K562 (cell line): Measurements from ENCODE around the gene ASCC3. TPM values are rescaled to one million over a fixed set of nuclear protein-coding genes. Genes with fewer than 3 reads are reported as not detected.

Source experiments
- ATAC-seq: fragments of 200-7000 bp; cut with Tn5 transposase; 3 replicates; pipeline ENCODE4 v1.9.1; 2020; ENCODE audit warnings: moderate library complexity
- BruUV-seq: library from RNA; stranded (reverse); fragments of 400-500 nt; replicated peaks from 2 replicates; lab custom pipeline; 2021; lab: Mats Ljungman, UMichigan
- CTCF ChIA-PET: fragments of 300-600 bp; formaldehyde crosslinking; extraction: SDS; loops from one replicate; lab custom pipeline; 2021; ENCODE audit warnings: low intra/inter-chr PET ratio; lab: Yijun Ruan, JAX
- POLR2A ChIA-PET: fragments of 300-600, 350-650 bp; sonication (Branson Sonifier 250); formaldehyde crosslinking; extraction: SDS; loops from one replicate; lab custom pipeline; 2021; ENCODE audit warnings: antibody characterized with exemption, inconsistent platforms; lab: Yijun Ruan, JAX
- DNase-seq, 4 experiments: peaks; one replicate each; pipeline versions ENCODE4 v3.0.0 to v3.0.0-alpha.2; 2011 to 2018; ENCODE audit warnings: low spot score in 3 of 4, mixed read lengths in 3 of 4; ENCODE audit errors: extremely low read depth in 1 of 4
- FAIRE-seq: peaks from 2 replicates; lab custom pipeline; 2011; peaks lifted over from hg19 to GRCh38; lab: Jason Lieb, UNC
- H2AFZ ChIP-seq: 2 replicates; pipeline ENCODE4 v1.6.0; 2011; ENCODE audit warnings: low read depth, low read length, control low read depth, inconsistent platforms
- H3K27ac ChIP-seq: fragments of 200-600 bp; 3 replicates; pipeline ENCODE4 v1.8.0; 2011; ENCODE audit warnings: low read depth, mild to moderate bottlenecking, control low read depth, inconsistent platforms, low read length, moderate library complexity, mixed read lengths; ENCODE audit errors: extremely low read depth
- H3K27me3 ChIP-seq, 2 experiments: fragments of 300-600 bp in 1 of 2; 2 replicates in 1 of 2; 3 replicates in 1 of 2; pipeline versions ENCODE4 v1.6.0 to v1.8.0; 2011; ENCODE audit warnings: inconsistent platforms in 2 of 2, low read length in 2 of 2, mild to moderate bottlenecking in 1 of 2, mixed read lengths in 1 of 2, moderate library complexity in 1 of 2; ENCODE audit not compliant: control insufficient read depth in 2 of 2, insufficient read depth in 2 of 2
- H3K36me3 ChIP-seq: fragments of 300-600 bp; 3 replicates; pipeline ENCODE4 v1.8.0; 2011; ENCODE audit warnings: mild to moderate bottlenecking, low read length, inconsistent platforms; ENCODE audit not compliant: control insufficient read depth, insufficient read depth
- H3K4me1 ChIP-seq, 2 experiments: fragments of 200-600 bp in 1 of 2; replicated peaks in 1 of 2; 2 replicates in 1 of 2; 3 replicates in 1 of 2; pipeline versions ENCODE4 v1.5.1 to v1.8.0; 2011; ENCODE audit warnings: inconsistent platforms in 2 of 2, low read length in 2 of 2, mild to moderate bottlenecking in 1 of 2, mixed read lengths in 1 of 2, moderate library complexity in 1 of 2; ENCODE audit not compliant: control insufficient read depth in 2 of 2, insufficient read depth in 2 of 2
- H3K4me2 ChIP-seq: 2 replicates; pipeline ENCODE4 v1.6.1; 2011; ENCODE audit warnings: low read length, control low read depth, inconsistent platforms, mixed read lengths; ENCODE audit not compliant: insufficient read depth
- H3K4me3 ChIP-seq: fragments of 200-600 bp; sonication (generic), shearing (Covaris generic); 2 replicates; pipeline ENCODE4 v1.5.1; 2016; ENCODE audit warnings: control low read depth, inconsistent platforms
- H3K79me2 ChIP-seq: fragments of 200-600 bp; 3 replicates; pipeline ENCODE4 v1.8.0; 2011; ENCODE audit warnings: low read length, inconsistent platforms; ENCODE audit not compliant: control insufficient read depth, insufficient read depth
- H3K9ac ChIP-seq, 2 experiments: 2 replicates each; pipeline versions ENCODE4 v1.6.0 to v1.6.1; 2011; ENCODE audit warnings: low read depth in 2 of 2, low read length in 2 of 2, control low read depth in 1 of 2, inconsistent platforms in 1 of 2, mild to moderate bottlenecking in 1 of 2, mixed read lengths in 1 of 2; ENCODE audit not compliant: insufficient read depth in 1 of 2
- H3K9me1 ChIP-seq: one replicate; pipeline ENCODE4 v1.6.0; 2011; ENCODE audit warnings: inconsistent platforms, mild to moderate bottlenecking, low read length, moderate library complexity; ENCODE audit not compliant: control insufficient read depth, insufficient read depth
- H3K9me3 ChIP-seq: replicated peaks from 2 replicates; pipeline ENCODE4 v1.5.1; 2011; ENCODE audit warnings: low read depth, low read length, inconsistent platforms; ENCODE audit not compliant: control insufficient read depth, insufficient read depth
- H4K20me1 ChIP-seq: replicated peaks from 2 replicates; pipeline ENCODE4 v1.6.1; 2011; ENCODE audit warnings: low read length, inconsistent platforms, mixed read lengths; ENCODE audit not compliant: control insufficient read depth, insufficient read depth
- ATF2 ChIP-seq: sonication (generic); formaldehyde crosslinking; IDR thresholded peaks from 2 replicates; pipeline ENCODE4 v1.8.1; 2022; ENCODE audit warnings: missing genetic modification reagents
- RCOR1 ChIP-seq, 2 experiments: IDR thresholded peaks; 2 replicates each; pipeline ENCODE4 v1.6.1; 2012; ENCODE audit warnings: low read depth in 2 of 2, low read length in 2 of 2, borderline replicate concordance in 1 of 2, improper control_type of control experiment in 1 of 2
- ZNF143 ChIP-seq: sonication (generic); formaldehyde crosslinking; IDR thresholded peaks from 2 replicates; pipeline ENCODE4 v1.9.0; 2022; ENCODE audit warnings: mild to moderate bottlenecking, missing genetic modification reagents
- ZNF184 ChIP-seq: sonication (generic); formaldehyde crosslinking; IDR thresholded peaks from 2 replicates; pipeline ENCODE4 v1.5.0; 2020; ENCODE audit warnings: missing genetic modification reagents
- ZNF24 ChIP-seq: fragments of 450-650 bp; IDR thresholded peaks from 2 replicates; pipeline ENCODE4 v1.6.1; 2016
- ZNF766 ChIP-seq: fragments of 200-800 bp; sonication (Bioruptor generic); conservative IDR thresholded peaks from 2 replicates; pipeline ENCODE4 v1.6.1; 2016; ENCODE audit warnings: missing genetic modification characterization, missing compliant biosample characterization
- ZNF77 ChIP-seq: fragments of 250-450 bp; sonication (Bioruptor Pico); IDR thresholded peaks from 2 replicates; pipeline ENCODE4 v1.5.0; 2020
- WGBS: fragments of 100-300 bp; shearing (Covaris generic); methylation state at CpG from one replicate; pipeline ENCODE4 v1.1.6; 2016; ENCODE audit warnings: low coverage, mixed read lengths; ENCODE audit not compliant: insufficient coverage; ENCODE audit errors: missing lambda C conversion rate; 5-methylcytosine and 5-hydroxymethylcytosine counted together
- in situ Hi-C: fragments of 300-500 bp; cut with MboI; formaldehyde crosslinking; loops from 4 replicates; pipeline ENCODE4 v1.15.0; 2018; ENCODE audit warnings: inconsistent platforms, mixed read lengths
- intact Hi-C: fragments of 100-400 bp; cut with micrococcal nuclease; formaldehyde crosslinking; loops from 2 replicates; pipeline ENCODE4 v1.14.2; 2022
- polyA plus RNA-seq, 8 experiments: library from polyadenylated mRNA; depleted of rRNA in 4 of 8; stranded (reverse) in 5 of 8; unstranded in 3 of 8; fragments of >200 nt; fragmentation: Nextera tagmentation in 2 of 8; fragmentation: Illumina TruSeq in 1 of 8; extraction: Ambion mirVana in 2 of 8; extraction: Trizol in 1 of 8; gene quantifications; 2 replicates each; pipeline versions ENCODE4 v1.2.1 to v1.2.3, GENCODE V29; 2011 to 2014; ENCODE audit warnings: inconsistent platforms in 1 of 8, missing spikeins in 1 of 8
- total RNA-seq, 7 experiments: library from RNA; depleted of rRNA in 6 of 7; stranded (reverse); fragments of >200 nt in 6 of 7; fragmentation: Illumina TruSeq in 2 of 7; extraction: Trizol in 2 of 7; gene quantifications; 2 replicates each; pipeline versions ENCODE4 v1.2.1 to v1.2.3, GENCODE V29; 2011 to 2021; ENCODE audit warnings: low replicate concordance in 1 of 7
- TF ChIP-seq, protein P1 (sequence below): fragments of 250-450 bp; sonication (Bioruptor Pico); IDR thresholded peaks from 2 replicates; pipeline ENCODE4 v1.5.0; 2022; ENCODE audit warnings: mild to moderate bottlenecking

ASCC3 gene
- total and polyA plus RNA-seq, 9 of the 15 experiments (the other 6 are each of a cell fraction or from before 2014, with no cell fraction given): 16.1 to 56.1 (median 33.9) TPM

DNA sequence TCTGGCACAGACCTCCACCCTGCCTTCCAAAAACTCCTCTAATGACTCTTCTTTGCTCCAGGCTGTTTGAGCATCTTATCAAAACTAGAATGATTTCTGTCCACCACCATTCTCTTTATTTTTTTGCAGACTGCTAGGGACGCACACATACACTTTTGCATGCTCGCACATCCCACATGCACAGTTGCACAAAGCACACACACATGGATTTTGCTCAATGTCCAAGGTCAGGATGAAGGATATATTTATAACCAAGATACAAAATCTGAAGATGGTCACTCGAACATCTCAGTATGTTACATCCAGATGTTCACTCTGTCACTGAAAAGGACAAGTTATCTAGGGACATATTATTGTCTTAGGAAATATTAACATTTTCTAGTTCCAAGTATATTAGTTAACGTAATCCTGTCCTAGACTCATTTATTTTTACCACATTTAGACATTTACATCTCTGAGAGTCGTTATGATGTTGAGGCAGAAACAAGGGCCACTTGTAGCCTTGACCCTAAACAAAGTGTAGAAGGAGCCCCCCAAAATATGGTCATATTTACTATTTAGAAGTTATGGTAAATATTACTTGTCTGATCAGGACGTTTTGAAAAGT, 413.0 kb downstream of the ASCC3 start:
- intact Hi-C loops: no loop called here
- H2AFZ ChIP-seq: no peak overlapping the region
- BruUV-seq: no TSS peak
- ChIA-PET CTCF (no interaction called here), POLR2A (no interaction called here)
- no peaks in the 10 kb centered on the region for H3K79me2 ChIP-seq
- no peak overlapping the region for H3K27ac ChIP-seq
- H3K9me3 ChIP-seq: no peaks in the 10 kb centered on the region
- DNase-seq: no peak
- no peak for ATAC-seq
- TF ChIP-seq ZNF143 (no peak), ATF2 (CRISPR knock-in tag) (no peak), ZNF77 (no peak), ZNF184 (CRISPR knock-in tag) (no peak), RCOR1 (IDR thresholded peaks at IDR 0.05; ENCODE audit: borderline replicate concordance in 1 of 2, low read depth in 2 of 2, low read length in 2 of 2) (no peak), ZNF24 (no peak), ZNF766 (CRISPR knock-in tag) (no peak)
- TF ChIP-seq, protein P1, sequence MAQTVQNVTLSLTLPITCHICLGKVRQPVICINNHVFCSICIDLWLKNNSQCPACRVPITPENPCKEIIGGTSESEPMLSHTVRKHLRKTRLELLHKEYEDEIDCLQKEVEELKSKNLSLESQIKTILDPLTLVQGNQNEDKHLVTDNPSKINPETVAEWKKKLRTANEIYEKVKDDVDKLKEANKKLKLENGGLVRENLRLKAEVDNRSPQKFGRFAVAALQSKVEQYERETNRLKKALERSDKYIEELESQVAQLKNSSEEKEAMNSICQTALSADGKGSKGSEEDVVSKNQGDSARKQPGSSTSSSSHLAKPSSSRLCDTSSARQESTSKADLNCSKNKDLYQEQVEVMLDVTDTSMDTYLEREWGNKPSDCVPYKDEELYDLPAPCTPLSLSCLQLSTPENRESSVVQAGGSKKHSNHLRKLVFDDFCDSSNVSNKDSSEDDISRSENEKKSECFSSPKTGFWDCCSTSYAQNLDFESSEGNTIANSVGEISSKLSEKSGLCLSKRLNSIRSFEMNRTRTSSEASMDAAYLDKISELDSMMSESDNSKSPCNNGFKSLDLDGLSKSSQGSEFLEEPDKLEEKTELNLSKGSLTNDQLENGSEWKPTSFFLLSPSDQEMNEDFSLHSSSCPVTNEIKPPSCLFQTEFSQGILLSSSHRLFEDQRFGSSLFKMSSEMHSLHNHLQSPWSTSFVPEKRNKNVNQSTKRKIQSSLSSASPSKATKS: no peak
- peaks cover 40 to 65% of the 10 kb centered on the region in 2 experiments for H3K27me3 ChIP-seq
- no peaks in the 10 kb centered on the region for H3K36me3 ChIP-seq
- H3K4me3 ChIP-seq: no peak overlapping the region
- in situ Hi-C loops: no loop called here
- no peaks in the 10 kb centered on the region for H3K9me1 ChIP-seq
- no peaks in the 10 kb centered on the region for H4K20me1 ChIP-seq
- no peak overlapping the region for H3K4me2 ChIP-seq
- 7% methylated on average over 6 of the region's 6 CpGs for WGBS
- no peak overlapping the region for H3K9ac ChIP-seq
- peaks cover 0 to 11% of the 10 kb centered on the region in 2 experiments; a peak in 1 of 5 replicates for H3K4me1 ChIP-seq
- FAIRE-seq: no peak
